HEK293 (cell line): ENCODE data around the gene SLC17A9.

Experiments
- CTCF ChIA-PET: fragments of 350-600 bp; formaldehyde crosslinking; extraction: SDS; loops from one replicate; lab custom pipeline; 2021; ENCODE audit warnings: antibody characterized with exemption; lab: Yijun Ruan, JAX
- POLR2A ChIA-PET: fragments of 300-600 bp; formaldehyde crosslinking; extraction: SDS; loops from one replicate; lab custom pipeline; 2020; ENCODE audit warnings: antibody characterized with exemption, inconsistent platforms; lab: Yijun Ruan, JAX
- H3K27ac ChIP-seq: fragments of 200-500 bp; sonication (Bioruptor generic); 2 replicates; pipeline ENCODE4 v1.5.1; 2014; ENCODE audit warnings: low read depth, low read length, control low read depth, inconsistent platforms; ENCODE audit errors: extremely low read depth
- H3K36me3 ChIP-seq, 2 experiments: fragments of 200-500 bp in 1 of 2; sonication (Bioruptor generic) in 1 of 2; 1 replicate in 1 of 2; 2 replicates in 1 of 2; pipeline ENCODE4 v1.5.1; 2014 to 2017; ENCODE audit warnings: inconsistent platforms in 2 of 2, low read length in 2 of 2; ENCODE audit not compliant: control insufficient read depth in 2 of 2, insufficient read depth in 1 of 2
- H3K4me1 ChIP-seq: fragments of 200-500 bp; sonication (Bioruptor generic); 2 replicates; pipeline ENCODE4 v1.5.1; 2014; ENCODE audit warnings: mild to moderate bottlenecking, low read length, inconsistent platforms; ENCODE audit not compliant: control insufficient read depth, insufficient read depth
- H3K4me3 ChIP-seq: 2 replicates; pipeline ENCODE4 v1.5.1; 2011; ENCODE audit warnings: low read depth, mild to moderate bottlenecking, control low read depth, low read length, moderate library complexity
- H3K9me3 ChIP-seq: fragments of 200-500 bp; sonication (Bioruptor generic); 2 replicates; pipeline ENCODE4 v1.5.1; 2014; ENCODE audit warnings: low read depth, low read length, inconsistent platforms; ENCODE audit not compliant: control insufficient read depth, insufficient read depth
- EGR2 ChIP-seq: fragments of 450-650 bp; formaldehyde crosslinking; IDR thresholded peaks from 2 replicates; pipeline ENCODE4 v1.5.1; 2016; ENCODE audit warnings: low read depth, missing biosample characterization, missing genetic modification characterization
- KLF1 ChIP-seq: fragments of 450-650 bp; formaldehyde crosslinking; IDR thresholded peaks from 2 replicates; pipeline ENCODE4 v1.5.1; 2016; ENCODE audit warnings: missing biosample characterization, missing genetic modification characterization
- KLF9 ChIP-seq: fragments of 450-650 bp; formaldehyde crosslinking; IDR thresholded peaks from 2 replicates; pipeline ENCODE4 v1.5.1; 2016; ENCODE audit warnings: missing biosample characterization, missing genetic modification characterization, low read depth
- MZF1 ChIP-seq: fragments of 450-650 bp; formaldehyde crosslinking; IDR thresholded peaks from 2 replicates; pipeline ENCODE4 v1.5.1; 2017; ENCODE audit warnings: missing biosample characterization, missing genetic modification characterization, borderline replicate concordance
- OSR2 ChIP-seq: fragments of 450-650 bp; formaldehyde crosslinking; IDR thresholded peaks from 2 replicates; pipeline ENCODE4 v1.5.1; 2016; ENCODE audit warnings: missing biosample characterization, missing genetic modification characterization
- PRDM1 ChIP-seq: fragments of 450-650 bp; formaldehyde crosslinking; IDR thresholded peaks from 2 replicates; pipeline ENCODE4; 2016; ENCODE audit warnings: missing biosample characterization, missing genetic modification characterization
- SP7 ChIP-seq: fragments of 450-650 bp; formaldehyde crosslinking; IDR thresholded peaks from 2 replicates; pipeline ENCODE4 v1.5.1; 2016; ENCODE audit warnings: missing biosample characterization, missing genetic modification characterization
- ZBTB20 ChIP-seq: fragments of 450-650 bp; formaldehyde crosslinking; IDR thresholded peaks from 2 replicates; pipeline ENCODE4 v1.5.1; 2016; ENCODE audit warnings: missing biosample characterization, missing genetic modification characterization
- ZFHX2 ChIP-seq: fragments of 450-650 bp; formaldehyde crosslinking; conservative IDR thresholded peaks from 2 replicates; pipeline ENCODE4 v1.5.1; 2016; ENCODE audit warnings: missing biosample characterization, missing genetic modification characterization
- ZFP37 ChIP-seq: fragments of 450-650 bp; formaldehyde crosslinking; IDR thresholded peaks from 2 replicates; pipeline ENCODE4 v1.5.1; 2016; ENCODE audit warnings: missing biosample characterization, missing genetic modification characterization
- ZNF121 ChIP-seq: fragments of 450-650 bp; formaldehyde crosslinking; IDR thresholded peaks from 2 replicates; pipeline ENCODE4 v1.5.1; 2016; ENCODE audit warnings: missing biosample characterization, missing genetic modification characterization
- ZNF184 ChIP-seq: fragments of 450-650 bp; IDR thresholded peaks from 2 replicates; pipeline ENCODE4 v1.5.1; 2018; ENCODE audit warnings: missing biosample characterization, mild to moderate bottlenecking, missing genetic modification characterization
- ZNF292 ChIP-seq: fragments of 450-650 bp; formaldehyde crosslinking; IDR thresholded peaks from 2 replicates; pipeline ENCODE4 v1.5.1; 2016; ENCODE audit warnings: low read depth, missing biosample characterization, missing genetic modification characterization, borderline replicate concordance
- ZNF302 ChIP-seq: fragments of 450-650 bp; formaldehyde crosslinking; IDR thresholded peaks from 2 replicates; pipeline ENCODE4 v1.5.1; 2016; ENCODE audit warnings: missing biosample characterization, missing genetic modification characterization, low read depth
- ZNF335 ChIP-seq: fragments of 450-650 bp; formaldehyde crosslinking; conservative IDR thresholded peaks from 2 replicates; pipeline ENCODE4 v1.5.1; 2016; ENCODE audit warnings: missing biosample characterization, missing genetic modification characterization
- ZNF366 ChIP-seq: fragments of 450-650 bp; formaldehyde crosslinking; conservative IDR thresholded peaks from 2 replicates; pipeline ENCODE4 v1.5.1; 2016; ENCODE audit warnings: missing biosample characterization, missing genetic modification characterization
- ZNF394 ChIP-seq: fragments of 450-650 bp; formaldehyde crosslinking; IDR thresholded peaks from 2 replicates; pipeline ENCODE4 v1.5.1; 2016; ENCODE audit warnings: missing biosample characterization, missing genetic modification characterization, mild to moderate bottlenecking, moderate library complexity, borderline replicate concordance
- ZNF423 ChIP-seq: fragments of 450-650 bp; formaldehyde crosslinking; IDR thresholded peaks from 2 replicates; pipeline ENCODE4 v1.5.1; 2016; ENCODE audit warnings: missing biosample characterization, missing genetic modification characterization
- ZNF530 ChIP-seq: fragments of 450-650 bp; formaldehyde crosslinking; IDR thresholded peaks from 2 replicates; pipeline ENCODE4 v1.5.1; 2016; ENCODE audit warnings: low read depth, missing biosample characterization, missing genetic modification characterization
- ZNF571 ChIP-seq: fragments of 450-650 bp; formaldehyde crosslinking; IDR thresholded peaks from 2 replicates; pipeline ENCODE4 v1.5.0; 2017; ENCODE audit warnings: missing biosample characterization, missing genetic modification characterization
- ZNF596 ChIP-seq: fragments of 450-650 bp; IDR thresholded peaks from 2 replicates; pipeline ENCODE4 v1.5.0; 2018; ENCODE audit warnings: missing biosample characterization, mild to moderate bottlenecking, missing genetic modification characterization, moderate library complexity
- ZNF701 ChIP-seq: fragments of 450-650 bp; formaldehyde crosslinking; IDR thresholded peaks from 2 replicates; pipeline ENCODE4 v1.5.1; 2016; ENCODE audit warnings: missing biosample characterization, missing genetic modification characterization
- ZNF830 ChIP-seq: fragments of 450-650 bp; IDR thresholded peaks from 2 replicates; pipeline ENCODE4 v1.5.0; 2018; ENCODE audit warnings: missing biosample characterization, missing genetic modification characterization, low read depth, mild to moderate bottlenecking, moderate library complexity
- ZSCAN30 ChIP-seq: fragments of 450-650 bp; IDR thresholded peaks from 2 replicates; pipeline ENCODE4 v1.5.1; 2018; ENCODE audit warnings: missing biosample characterization, mild to moderate bottlenecking, missing genetic modification characterization, moderate library complexity
- ZXDB ChIP-seq: fragments of 450-650 bp; formaldehyde crosslinking; IDR thresholded peaks from 2 replicates; pipeline ENCODE4 v1.5.1; 2016; ENCODE audit warnings: missing biosample characterization, missing genetic modification characterization
- TF ChIP-seq, protein P1 (sequence below): fragments of 450-650 bp; formaldehyde crosslinking; IDR thresholded peaks from 2 replicates; pipeline ENCODE4 v1.5.1; 2016; ENCODE audit warnings: missing biosample characterization, missing genetic modification characterization
- TF ChIP-seq, protein P2 (sequence below): fragments of 450-650 bp; formaldehyde crosslinking; IDR thresholded peaks from 2 replicates; pipeline ENCODE4 v1.5.1; 2016; ENCODE audit warnings: missing biosample characterization, missing genetic modification characterization
- TF ChIP-seq, protein P3 (sequence below): fragments of 450-650 bp; formaldehyde crosslinking; IDR thresholded peaks from 2 replicates; pipeline ENCODE4 v1.5.1; 2017; ENCODE audit warnings: missing biosample characterization, missing genetic modification characterization
- TF ChIP-seq, protein P4 (sequence below): fragments of 450-650 bp; formaldehyde crosslinking; IDR thresholded peaks from 2 replicates; pipeline ENCODE4 v1.5.1; 2016; ENCODE audit warnings: missing biosample characterization, missing genetic modification characterization
- TF ChIP-seq, protein P5 (sequence below): fragments of 450-650 bp; formaldehyde crosslinking; IDR thresholded peaks from 2 replicates; pipeline ENCODE4 v1.5.1; 2017; ENCODE audit warnings: missing biosample characterization, missing genetic modification characterization

SLC17A9 gene

DNA sequence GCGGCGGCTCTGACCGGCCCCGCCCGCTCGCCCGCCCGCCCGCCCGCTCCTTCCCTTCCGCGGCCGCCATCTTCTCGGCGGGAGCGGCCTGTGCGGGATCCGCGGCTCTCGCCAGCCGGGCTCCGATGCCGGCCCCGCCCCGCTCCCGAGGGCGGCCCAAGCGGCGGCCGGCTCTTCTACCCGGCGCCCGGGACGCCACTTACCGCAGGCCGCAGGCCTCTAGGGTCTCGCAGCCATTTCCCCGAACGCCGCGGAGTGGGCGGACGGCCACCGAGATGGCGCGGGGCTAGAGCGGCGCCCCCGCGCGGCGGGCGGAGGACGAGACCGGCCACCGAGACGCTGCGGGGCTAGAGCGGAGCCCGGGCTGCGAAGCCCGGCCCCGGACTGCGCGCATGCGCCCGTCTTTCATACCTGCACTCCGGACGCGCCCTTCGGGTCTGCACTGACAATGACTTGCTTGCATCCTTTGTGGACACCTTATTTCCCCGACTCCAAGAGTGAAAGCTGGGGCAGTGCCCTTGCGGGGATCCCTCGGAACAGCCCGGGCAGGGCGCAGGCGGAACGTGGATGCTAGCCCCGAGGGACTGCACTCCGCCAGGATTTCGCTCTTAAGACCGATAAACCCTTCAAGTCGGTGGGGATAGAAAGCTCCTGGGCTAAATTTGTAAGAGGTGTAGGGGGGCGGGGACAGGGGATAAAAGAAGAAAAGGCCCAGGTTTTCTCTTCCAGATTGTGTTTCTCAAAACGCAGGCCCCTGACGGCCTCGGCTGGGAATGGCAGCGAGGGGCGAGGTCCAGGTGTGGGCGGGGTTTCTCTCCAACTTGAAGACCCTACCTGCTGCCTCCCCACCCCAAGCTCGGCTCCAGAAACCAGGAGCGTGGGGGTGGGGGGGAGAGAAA is 26.0 kb upstream of the SLC17A9 start, which contains the start of gene DIDO1 (continued):
- TF ChIP-seq SP7 (tag by site-specific recombination) (no peak), KLF9 (peak; percentile 67), ZNF302 (tag by site-specific recombination) (no peak), ZNF366 (tag by site-specific recombination) (peak; percentile 47), ZNF530 (tag by site-specific recombination) (no peak), ZNF701 (tag by site-specific recombination) (no peak), ZSCAN30 (peak; percentile 61; the same call in 1 of the 2 replicates), MZF1 (tag by site-specific recombination) (no peak), ZNF121 (tag by site-specific recombination) (peak; percentile 12; the same call in 1 of the 2 replicates), ZFP37 (tag by site-specific recombination) (no peak), ZNF184 (tag by site-specific recombination) (no peak; the same call in 1 of the 2 replicates), ZXDB (no peak; the same call in 1 of the 2 replicates), ZBTB20 (tag by site-specific recombination) (peak; percentile 87), ZNF830 (tag by site-specific recombination) (no peak), ZNF292 (tag by site-specific recombination) (no peak), KLF1 (tag by site-specific recombination) (peak; percentile 39; the same call in 1 of the 2 replicates), ZNF571 (tag by site-specific recombination) (no peak)
- TF ChIP-seq, protein P1, sequence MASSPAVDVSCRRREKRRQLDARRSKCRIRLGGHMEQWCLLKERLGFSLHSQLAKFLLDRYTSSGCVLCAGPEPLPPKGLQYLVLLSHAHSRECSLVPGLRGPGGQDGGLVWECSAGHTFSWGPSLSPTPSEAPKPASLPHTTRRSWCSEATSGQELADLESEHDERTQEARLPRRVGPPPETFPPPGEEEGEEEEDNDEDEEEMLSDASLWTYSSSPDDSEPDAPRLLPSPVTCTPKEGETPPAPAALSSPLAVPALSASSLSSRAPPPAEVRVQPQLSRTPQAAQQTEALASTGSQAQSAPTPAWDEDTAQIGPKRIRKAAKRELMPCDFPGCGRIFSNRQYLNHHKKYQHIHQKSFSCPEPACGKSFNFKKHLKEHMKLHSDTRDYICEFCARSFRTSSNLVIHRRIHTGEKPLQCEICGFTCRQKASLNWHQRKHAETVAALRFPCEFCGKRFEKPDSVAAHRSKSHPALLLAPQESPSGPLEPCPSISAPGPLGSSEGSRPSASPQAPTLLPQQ (tag by site-specific recombination): 0 out of 2 replicates have a peak, but pooled peaks have one; percentile 12
- TF ChIP-seq, protein P2, sequence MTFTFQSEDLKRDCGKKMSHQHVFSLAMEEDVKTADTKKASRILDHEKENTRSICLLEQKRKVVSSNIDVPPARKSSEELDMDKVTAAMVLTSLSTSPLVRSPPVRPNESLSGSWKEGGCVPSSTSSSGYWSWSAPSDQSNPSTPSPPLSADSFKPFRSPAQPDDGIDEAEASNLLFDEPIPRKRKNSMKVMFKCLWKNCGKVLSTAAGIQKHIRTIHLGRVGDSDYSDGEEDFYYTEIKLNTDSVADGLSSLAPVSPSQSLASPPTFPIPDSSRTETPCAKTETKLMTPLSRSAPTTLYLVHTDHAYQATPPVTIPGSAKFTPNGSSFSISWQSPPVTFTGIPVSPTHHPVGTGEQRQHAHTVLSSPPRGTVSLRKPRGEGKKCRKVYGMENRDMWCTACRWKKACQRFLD: no peak
- TF ChIP-seq, all 188 proteins: peak for 27

DNA sequence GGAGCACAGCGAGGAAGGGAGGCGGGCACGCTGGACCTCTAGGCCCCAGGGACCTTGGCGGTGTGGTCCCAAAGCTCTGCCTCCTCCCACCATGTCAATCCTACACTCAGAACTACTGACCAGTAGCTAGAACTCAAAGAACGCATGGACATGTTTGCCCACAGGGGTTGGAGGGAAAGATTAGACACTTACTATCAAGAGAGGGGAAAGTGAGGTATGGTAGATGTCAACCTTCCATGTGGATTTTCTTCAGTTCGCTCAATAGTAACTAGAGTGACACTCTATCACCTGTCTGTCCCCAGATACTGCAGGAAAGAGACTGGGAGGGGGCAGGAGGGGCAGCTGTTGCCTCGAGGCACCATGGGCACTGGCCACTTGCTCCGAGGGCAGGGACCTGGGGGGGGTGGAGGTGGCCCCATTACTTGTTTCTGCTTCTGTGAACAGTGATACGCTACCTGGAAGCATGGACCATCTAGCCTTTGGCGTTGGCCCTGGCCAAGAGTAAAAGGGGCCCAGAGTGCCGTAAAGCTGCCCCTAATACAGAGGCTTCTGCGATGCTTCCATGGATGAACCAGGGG is 25.3 kb upstream of the SLC17A9 start:
- peaks cover 4 to 7% of the 10 kb centered on the region in 2 experiments; a peak in 2 of 3 replicates for H3K36me3 ChIP-seq
- CTCF ChIA-PET: interaction anchor here (0.6 to 3.1 kb wide), 9 partner anchors 8 to 299 kb away, joined by 3 to 13 read pairs (median 3); partner anchors contain the start of gene GID8
- H3K4me3 ChIP-seq: peak overlapping the region; percentile 86
- no peaks in the 10 kb centered on the region for H3K9me3 ChIP-seq
- H3K27ac ChIP-seq: peak overlapping the region; percentile 18
- peaks cover 19% of the 10 kb centered on the region for H3K4me1 ChIP-seq
- POLR2A ChIA-PET: interaction anchor here (0.7 to 1.3 kb wide), 4 partner anchors 8 to 26 kb away, joined by 3 to 10 read pairs (median 4); partner anchors contain the start of gene GID8
- TF ChIP-seq, protein P3, sequence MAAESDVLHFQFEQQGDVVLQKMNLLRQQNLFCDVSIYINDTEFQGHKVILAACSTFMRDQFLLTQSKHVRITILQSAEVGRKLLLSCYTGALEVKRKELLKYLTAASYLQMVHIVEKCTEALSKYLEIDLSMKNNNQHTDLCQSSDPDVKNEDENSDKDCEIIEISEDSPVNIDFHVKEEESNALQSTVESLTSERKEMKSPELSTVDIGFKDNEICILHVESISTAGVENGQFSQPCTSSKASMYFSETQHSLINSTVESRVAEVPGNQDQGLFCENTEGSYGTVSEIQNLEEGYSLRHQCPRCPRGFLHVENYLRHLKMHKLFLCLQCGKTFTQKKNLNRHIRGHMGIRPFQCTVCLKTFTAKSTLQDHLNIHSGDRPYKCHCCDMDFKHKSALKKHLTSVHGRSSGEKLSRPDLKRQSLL (tag by site-specific recombination): no peak
- TF ChIP-seq OSR2 (peak; percentile 41; the same call in 1 of the 2 replicates), ZNF394 (tag by site-specific recombination) (no peak), PRDM1 (tag by site-specific recombination) (peak; percentile 57), EGR2 (tag by site-specific recombination) (0 out of 2 replicates have a peak, but pooled peaks have one; percentile 23), ZNF335 (tag by site-specific recombination) (peak; percentile 78), ZNF423 (no peak), ZFHX2 (tag by site-specific recombination) (0 out of 2 replicates have a peak, but pooled peaks have one; percentile 7), ZNF596 (tag by site-specific recombination) (no peak)
- TF ChIP-seq, protein P4, sequence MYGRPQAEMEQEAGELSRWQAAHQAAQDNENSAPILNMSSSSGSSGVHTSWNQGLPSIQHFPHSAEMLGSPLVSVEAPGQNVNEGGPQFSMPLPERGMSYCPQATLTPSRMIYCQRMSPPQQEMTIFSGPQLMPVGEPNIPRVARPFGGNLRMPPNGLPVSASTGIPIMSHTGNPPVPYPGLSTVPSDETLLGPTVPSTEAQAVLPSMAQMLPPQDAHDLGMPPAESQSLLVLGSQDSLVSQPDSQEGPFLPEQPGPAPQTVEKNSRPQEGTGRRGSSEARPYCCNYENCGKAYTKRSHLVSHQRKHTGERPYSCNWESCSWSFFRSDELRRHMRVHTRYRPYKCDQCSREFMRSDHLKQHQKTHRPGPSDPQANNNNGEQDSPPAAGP (tag by site-specific recombination): no peak
- TF ChIP-seq, protein P5, sequence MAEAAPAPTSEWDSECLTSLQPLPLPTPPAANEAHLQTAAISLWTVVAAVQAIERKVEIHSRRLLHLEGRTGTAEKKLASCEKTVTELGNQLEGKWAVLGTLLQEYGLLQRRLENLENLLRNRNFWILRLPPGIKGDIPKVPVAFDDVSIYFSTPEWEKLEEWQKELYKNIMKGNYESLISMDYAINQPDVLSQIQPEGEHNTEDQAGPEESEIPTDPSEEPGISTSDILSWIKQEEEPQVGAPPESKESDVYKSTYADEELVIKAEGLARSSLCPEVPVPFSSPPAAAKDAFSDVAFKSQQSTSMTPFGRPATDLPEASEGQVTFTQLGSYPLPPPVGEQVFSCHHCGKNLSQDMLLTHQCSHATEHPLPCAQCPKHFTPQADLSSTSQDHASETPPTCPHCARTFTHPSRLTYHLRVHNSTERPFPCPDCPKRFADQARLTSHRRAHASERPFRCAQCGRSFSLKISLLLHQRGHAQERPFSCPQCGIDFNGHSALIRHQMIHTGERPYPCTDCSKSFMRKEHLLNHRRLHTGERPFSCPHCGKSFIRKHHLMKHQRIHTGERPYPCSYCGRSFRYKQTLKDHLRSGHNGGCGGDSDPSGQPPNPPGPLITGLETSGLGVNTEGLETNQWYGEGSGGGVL (tag by site-specific recombination): 0 out of 2 replicates have a peak, but pooled peaks have one; percentile 29
